Astrocyte of the hippocampus (primary cell): ENCODE measurements around the gene CCDC122.

Experiments
- DNase-seq: peaks from one replicate; pipeline ENCODE4 v3.0.0; 2011; ENCODE audit warnings: low read depth, low spot score

CCDC122 gene

DNA sequence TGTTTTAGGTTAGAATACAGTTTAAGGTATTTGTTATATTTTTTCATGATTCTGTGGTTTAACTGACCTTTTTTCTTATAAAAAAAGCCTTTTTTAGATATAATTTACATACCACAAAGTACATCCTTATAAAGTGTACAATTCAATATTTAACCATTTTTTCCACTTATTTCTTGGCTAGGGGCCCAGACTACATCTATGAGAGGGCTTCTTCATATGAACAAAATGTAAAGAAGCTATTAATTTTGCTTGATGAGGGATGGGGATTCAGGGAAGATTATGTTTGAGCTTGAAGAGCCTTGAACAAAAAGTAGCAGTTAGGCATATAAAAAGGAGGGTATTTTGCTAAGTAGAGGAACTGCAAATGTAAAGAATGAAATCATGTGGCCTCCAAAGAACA lies 2.2 kb downstream of the CCDC122 start:
- DNase-seq: no peak

- DNase-seq: no peak
These were observed 3.2 kb downstream of the CCDC122 start for GRCh38 chr13:43876366-43876765.

GRCh38 chr13:43874504-43875092 lies 4.9 kb downstream of the CCDC122 start:
- DNase-seq: peak; percentile 30

GRCh38 chr13:43872181-43872580 lies 7.4 kb downstream of the CCDC122 start:
- DNase-seq: no peak

DNA sequence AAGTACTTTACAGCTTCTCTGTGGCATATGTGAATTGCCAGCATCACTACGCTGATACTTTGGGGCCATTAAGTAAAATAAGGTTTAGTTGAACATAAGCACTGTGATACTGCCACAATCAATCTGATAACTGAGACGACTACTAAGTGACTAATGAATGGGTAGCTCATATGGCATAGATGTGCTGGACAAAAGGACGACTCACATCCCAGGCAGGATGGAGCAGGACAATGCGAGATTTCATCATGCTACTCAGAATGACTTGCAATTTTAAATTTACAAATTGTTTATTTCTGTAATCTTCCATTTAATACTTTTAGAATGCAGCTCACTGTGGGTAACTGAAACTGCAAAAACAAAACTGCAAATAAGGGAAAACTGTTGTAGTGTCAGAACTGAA lies 13.6 kb downstream of the CCDC122 start:
- no peak for DNase-seq

- no peak for DNase-seq
These were observed 14.6 kb downstream of the CCDC122 start for GRCh38 chr13:43864921-43865320.

DNA sequence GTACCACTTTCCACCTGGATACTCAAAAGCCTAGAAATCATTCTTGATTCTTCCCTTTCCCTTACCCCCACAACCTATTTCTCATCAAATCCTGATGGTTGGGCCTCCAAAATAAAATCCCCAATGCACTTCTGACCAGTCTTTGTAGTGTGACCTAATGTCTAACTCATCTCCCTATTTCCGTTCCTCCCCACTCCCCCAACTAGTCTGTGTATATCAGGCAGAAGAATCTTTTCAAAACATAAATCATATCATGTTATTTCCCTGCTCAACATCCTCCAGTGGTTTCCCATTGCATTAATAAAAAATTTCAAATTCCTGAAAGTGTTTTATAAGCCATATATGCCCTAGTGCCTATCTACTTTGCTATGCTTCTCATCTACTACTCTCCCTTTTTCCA lies 17.7 kb downstream of the CCDC122 start:
- no peak for DNase-seq

- DNase-seq: no peak
These were observed 26.6 kb downstream of the CCDC122 start for GRCh38 chr13:43852923-43853404.

- DNase-seq: no peak
These were observed 28.7 kb downstream of the CCDC122 start for GRCh38 chr13:43850873-43851272.

DNA sequence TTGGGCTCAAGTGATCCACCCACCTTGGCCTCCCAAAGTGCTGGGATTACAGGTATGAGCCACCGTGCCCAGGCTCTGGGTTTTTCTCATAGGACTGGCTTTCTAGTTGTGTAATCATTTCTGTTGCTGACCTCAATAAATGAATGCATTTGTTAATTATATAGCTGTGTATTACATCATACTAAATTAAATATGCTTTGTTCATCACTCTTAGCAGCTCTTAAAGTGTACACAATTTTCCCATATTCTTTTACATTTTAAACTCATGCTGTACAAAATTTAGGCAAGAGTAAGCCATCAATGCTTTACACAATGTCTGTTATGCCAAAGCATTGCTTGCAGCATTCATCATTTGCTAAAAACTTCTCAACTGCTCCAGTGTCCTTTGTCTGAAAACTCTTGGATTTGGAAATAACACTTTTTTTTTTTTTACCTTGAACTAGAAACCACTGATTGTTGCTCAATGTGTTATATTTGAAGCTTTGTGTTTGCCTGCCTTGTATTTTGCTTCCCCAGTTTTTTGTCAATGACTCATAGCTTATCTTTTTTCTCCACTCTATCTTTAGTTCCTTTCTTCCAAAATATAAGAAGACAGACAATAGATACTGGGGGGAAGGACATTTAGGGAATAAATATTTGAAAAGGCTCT lies 31.4 kb downstream of the CCDC122 start:
- DNase-seq: peak; percentile 44

DNA sequence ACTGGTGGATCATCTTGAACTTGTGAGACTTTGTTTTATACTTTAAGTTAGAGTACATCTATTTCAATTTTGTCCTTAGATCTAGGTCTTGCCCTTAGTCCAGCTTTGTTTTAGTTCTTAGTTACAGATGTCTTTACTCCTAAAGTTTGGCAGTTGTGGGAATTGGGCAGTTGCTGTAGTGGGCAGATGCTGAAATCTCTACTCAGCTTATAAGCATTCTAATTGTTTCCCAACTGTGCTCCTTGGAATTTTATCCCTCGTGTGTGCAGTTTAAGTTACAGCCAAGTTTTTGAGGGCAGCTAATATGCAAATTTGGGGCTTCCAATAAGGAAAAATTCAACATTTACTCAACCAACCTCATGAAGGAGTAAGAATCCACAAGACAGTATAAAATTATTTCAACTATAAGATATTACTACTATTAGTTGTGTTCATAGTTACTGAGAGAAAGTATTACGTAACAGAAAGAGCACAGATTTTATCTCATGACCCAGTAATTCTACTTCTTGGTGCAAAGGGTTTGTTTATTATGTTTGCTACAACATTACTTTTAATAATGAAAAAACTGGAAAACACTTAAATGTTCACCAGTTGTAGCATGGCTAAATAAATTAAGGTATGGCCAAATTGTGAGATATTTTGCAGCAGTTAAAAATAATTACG lies 32.9 kb downstream of the CCDC122 start:
- peak; percentile 43 for DNase-seq

GRCh38 chr13:43838909-43839308 lies 40.6 kb downstream of the CCDC122 start:
- no peak for DNase-seq

GRCh38 chr13:43835701-43836100 lies 43.8 kb downstream of the CCDC122 start:
- DNase-seq: peak; percentile 34

DNA sequence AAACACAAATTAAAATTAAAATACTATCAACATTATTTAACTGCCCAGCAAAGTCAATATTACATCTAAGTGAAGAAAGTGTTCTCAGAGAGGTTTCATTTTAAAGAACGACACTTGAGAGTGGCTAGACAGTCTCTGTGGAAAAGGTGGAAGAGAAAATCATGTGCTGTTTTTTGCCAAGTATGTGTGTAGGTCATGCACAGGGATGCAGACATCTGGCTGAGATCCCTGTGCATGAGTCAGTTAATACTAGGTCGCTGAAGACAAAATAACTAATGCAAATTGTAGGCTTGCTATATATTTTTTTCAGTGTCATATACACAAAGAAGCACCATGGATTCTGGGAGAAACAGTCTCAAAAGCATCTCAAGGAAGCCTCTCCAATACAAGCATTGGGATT lies 48.5 kb downstream of the CCDC122 start:
- no peak for DNase-seq

DNA sequence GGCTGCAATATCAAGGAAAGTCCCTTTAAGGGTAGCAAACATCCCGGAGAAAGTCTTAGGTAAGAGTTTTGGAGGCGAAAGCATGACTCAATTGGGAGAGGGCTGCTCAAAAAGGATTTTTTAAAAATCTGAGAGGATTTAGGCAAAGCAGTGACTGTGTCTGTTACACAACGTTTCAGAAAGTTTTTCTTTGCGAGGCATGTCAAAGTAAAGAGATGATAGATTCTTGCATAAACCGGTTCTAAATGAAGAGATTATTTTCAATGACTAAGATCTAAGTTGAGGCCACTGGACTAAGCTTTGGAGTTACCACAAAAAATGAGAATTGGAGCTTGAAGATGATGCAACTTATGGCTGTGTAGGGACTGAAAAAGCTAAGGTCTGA lies 49.1 kb downstream of the CCDC122 start:
- DNase-seq: no peak

DNA sequence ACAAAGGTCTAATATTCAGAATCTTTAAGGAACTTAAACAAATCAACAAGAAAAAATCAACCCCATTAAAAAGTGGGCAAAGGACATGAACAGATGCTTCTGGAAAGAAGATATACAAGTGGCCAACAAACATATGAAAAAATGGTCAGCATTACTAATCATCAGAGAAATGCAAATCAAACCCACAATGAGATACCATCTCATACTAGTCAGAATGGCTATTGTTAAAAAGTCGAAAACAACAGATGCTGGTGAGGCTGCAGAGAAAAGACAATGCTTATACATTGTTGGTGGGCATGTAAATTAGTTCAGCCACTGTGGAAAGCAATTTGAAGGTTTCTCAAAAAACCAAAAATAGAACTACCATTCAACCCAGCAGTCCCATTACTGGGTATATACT lies 54.9 kb downstream of the CCDC122 start:
- peak; percentile 15 for DNase-seq

GRCh38 chr13:43822969-43823368 lies 56.6 kb downstream of the CCDC122 start:
- DNase-seq: no peak

DNA sequence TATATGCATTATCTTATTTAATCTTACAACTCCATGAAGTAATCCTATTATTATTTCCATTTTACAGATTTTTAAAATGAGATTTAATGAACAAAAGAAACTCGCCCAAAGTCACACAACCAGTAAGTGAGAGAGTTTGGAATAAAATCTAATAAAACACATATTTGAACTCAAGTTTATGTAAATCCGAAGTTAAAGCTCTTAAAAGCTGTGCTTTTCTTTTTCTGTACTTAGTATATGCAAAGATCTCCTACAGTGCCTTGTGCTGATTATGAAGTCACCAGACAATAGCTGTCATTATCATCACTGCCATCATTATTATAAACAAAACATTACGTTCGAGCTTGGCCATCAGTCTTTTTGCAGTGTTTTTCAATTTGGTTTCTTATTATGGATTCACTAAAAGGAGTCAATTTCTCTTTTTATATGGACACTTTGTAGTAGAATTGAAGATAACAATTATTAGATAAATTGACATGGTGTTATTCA lies 63.1 kb downstream of the CCDC122 start:
- no peak for DNase-seq

DNA sequence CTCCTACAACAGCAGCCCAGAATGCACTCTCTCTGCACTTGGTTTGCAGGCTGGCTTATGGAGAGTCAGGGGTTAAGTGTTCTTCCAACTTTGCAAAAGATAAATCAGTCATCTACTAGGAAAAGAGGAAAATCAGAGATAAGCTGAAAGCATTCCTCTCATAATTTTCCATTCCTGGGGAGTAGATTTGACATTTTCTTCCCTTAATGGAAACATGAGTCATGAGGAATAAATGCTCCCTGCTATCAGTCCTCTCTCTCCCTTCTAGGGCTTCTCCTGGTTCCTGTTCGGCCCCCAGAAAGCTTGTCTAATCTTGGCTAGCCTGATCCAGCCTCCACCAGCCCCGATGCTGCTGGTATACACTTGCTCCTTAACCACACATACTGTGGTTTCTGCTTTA lies 64.3 kb downstream of the CCDC122 start:
- DNase-seq: peak; percentile 87

- no peak for DNase-seq
These were observed 70.9 kb downstream of the CCDC122 start for GRCh38 chr13:43808676-43809075.

DNA sequence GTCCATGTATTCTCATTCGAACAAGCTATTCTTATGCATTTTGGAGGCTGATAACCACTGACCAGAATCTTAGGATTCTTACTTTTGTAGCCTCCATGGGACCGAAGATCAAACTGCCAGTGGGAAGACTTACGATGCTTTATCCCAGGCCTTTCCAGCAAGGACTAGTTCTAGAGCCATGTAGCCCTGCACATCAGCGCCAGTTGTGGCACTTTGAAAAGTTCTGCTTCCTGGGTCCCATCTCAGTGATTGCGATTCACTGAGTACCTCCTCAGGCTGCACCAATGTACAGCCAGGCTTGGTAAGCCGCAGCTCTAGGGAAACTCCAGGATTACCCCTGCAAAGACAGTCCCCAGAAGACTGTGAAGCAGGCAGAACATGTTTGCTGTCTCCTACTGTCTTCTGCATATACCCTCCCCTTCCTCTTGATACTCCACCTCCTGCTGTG lies 73.8 kb downstream of the CCDC122 start:
- no peak for DNase-seq

- peak; percentile 75 for DNase-seq
These were observed 74.5 kb downstream of the CCDC122 start for GRCh38 chr13:43805071-43805468.
